Measurements from ENCODE around the gene LIPC. TPM values are rescaled to one million over a fixed set of nuclear protein-coding genes. Genes with fewer than 3 reads are reported as not detected.

LIPC gene
- total RNA-seq, 1 donor from 2014 or later, result 0.62 TPM

DNA sequence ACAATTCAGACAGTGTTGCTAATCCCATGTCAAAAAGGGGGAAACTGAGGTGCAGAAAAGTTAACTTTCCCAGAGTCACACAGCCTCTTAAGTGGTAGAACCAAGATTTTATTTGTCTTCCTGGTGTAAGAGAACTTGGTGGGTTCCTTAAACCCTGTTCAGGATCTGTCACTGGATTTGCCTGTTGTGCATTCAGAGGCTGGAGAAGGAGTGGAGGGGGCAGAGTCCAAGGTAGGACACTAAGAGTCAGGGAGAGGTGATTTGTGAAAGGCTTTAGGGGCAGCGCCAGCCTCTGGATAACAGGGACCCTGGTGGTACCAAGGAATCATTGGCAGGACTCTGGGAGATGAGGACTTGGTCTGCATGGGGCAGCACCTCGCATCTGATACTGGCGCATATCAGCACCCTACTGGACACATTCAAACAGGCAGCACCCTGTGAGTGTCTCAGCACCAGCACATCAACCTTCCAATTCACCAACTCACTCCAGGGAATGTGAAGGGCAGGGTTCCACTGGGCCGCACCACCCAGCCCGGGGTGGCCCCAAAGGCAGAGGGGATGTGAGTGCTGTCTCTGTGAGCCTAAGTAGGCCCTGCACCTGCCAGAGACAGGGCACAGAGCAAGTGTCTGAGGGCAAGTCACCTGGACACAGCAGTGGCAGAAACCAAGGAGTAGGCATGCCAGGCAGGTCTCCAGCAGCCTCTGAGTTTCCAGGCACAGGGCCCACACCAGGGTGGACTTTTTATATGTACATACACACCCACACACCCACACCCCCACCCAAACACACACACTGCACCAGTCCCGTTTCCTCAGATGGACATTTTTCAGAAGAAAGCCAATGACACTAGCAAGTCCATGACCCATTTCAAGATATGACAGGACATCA, 71.6 kb downstream of the LIPC start:
- no peak for DNase-seq (ENCODE audit: low spot score)
- intact Hi-C loops (cut with DNase I), result no loop called here

- DNase-seq (ENCODE audit: low spot score), result no peak
- intact Hi-C loops (cut with DNase I), result no loop called here
These were observed 73.0 kb downstream of the LIPC start for GRCh38 chr15:58504674-58505234.

- DNase-seq (ENCODE audit: low spot score), result no peak
- intact Hi-C loops (cut with DNase I), result no loop called here
These were observed 73.8 kb downstream of the LIPC start for GRCh38 chr15:58505581-58505980.

DNA sequence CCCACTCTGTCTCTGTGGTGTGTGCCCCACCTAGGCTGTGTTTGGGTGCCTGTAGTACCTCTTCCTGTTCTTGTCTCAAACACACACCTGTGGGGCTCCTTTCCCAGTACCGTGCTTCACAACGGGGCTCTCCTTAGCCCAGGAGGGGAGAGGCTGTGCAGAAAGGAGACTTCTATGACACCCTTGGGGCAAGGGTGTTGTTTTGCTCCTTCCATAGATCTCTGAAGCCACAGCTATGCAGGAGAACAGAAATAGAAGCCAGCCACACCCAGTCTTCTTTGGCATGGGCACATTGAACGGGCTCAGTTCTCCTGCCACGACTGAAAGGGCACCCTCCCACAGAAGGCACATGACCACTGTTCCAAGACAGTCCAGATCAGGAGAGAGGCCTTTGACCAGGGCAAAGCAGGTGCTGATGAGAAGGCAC, 74.3 kb downstream of the LIPC start:
- no peak for DNase-seq (ENCODE audit: low spot score)
- intact Hi-C loops (cut with DNase I), result no loop called here

GRCh38 chr15:58506783-58507668, 75.2 kb downstream of the LIPC start:
- DNase-seq (ENCODE audit: low spot score), result no peak
- intact Hi-C loops (cut with DNase I), result no loop called here

DNA sequence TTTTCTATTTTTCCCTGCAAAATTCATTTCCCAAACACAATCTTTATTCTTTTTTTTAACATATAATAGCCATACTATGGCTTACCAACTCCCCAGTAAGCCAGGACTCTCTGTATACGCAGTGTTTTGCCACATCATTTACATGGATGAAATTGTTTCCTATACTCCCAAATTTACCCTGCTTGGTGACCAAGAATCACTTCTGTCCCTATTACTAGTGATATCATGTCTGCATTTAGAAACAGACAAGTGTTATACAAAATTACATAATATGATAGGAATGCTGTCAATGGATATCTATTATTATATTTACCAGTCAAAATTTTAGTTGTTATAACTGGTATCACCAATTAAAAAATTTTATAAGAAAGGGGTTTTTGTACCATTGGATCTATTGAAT, 77.8 kb downstream of the LIPC start:
- intact Hi-C loops (cut with DNase I), result no loop called here
- no peak for DNase-seq (ENCODE audit: low spot score)

- intact Hi-C loops (cut with DNase I), result no loop called here
- DNase-seq (ENCODE audit: low spot score), result no peak
These were observed 79.2 kb downstream of the LIPC start for GRCh38 chr15:58510715-58511598.

GRCh38 chr15:58511599-58511987, 79.8 kb downstream of the LIPC start:
- intact Hi-C loops (cut with DNase I), result no loop called here

GRCh38 chr15:58512522-58512921, 80.7 kb downstream of the LIPC start:
- intact Hi-C loops (cut with DNase I), result no loop called here
- no peak for DNase-seq (ENCODE audit: low spot score)

More at GRCh38 chr15:58511599-58511987, 79.8 kb downstream of the LIPC start:
- DNase-seq (ENCODE audit: low spot score), result no peak

- intact Hi-C loops (cut with DNase I), result no loop called here
- DNase-seq (ENCODE audit: low spot score), result no peak
These were observed 81.2 kb downstream of the LIPC start for GRCh38 chr15:58513008-58513407.

DNA sequence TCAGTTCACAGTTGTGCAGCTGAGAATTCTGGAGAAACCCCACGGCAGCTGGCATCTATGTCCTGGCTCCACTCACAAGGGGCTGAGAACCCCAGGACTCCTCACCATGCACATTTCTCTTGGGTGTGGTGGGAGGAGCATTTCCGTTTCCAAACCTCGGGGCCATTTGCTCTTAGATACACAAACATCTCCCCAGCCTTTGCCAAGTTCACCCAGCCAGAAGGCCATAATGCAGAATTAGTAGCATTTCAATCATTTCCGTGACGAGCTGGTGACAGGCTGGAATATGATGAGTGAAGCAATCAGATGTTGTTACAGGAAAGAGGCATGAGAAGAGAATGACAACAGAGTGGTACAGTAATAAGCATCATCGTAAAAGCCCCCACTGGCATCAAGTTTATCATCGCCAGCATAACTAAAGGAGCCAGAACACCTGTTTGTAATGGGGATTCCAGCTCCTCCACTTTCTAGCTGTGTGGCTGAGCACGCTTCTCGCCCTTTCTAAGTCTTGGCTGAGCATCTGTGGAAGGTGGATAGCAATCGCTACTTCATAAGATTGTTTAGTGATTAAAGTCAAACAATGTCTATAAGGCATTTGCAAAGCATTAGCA, 82.0 kb downstream of the LIPC start:
- intact Hi-C loops (cut with DNase I), result no loop called here
- no peak for DNase-seq (ENCODE audit: low spot score)

DNA sequence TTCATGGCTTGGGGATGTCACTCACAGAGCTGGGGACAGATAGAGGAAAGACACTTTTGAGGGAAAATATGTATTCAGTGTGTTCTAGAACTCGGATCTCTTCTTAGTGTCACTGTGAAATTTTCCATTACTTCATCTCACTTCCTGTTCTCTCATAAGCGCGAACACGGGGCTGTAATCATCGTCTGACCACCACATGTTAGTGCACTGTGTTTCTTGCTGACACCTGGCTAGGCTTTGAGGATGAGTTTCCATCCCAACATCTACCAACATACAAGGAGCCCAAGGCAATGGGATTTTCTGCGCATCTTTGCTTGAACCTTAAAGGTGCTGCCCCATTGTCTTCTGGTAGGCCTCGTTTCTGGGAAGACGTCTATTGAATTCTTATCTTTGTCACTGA, 84.0 kb downstream of the LIPC start:
- intact Hi-C loops (cut with DNase I), result no loop called here
- no peak for DNase-seq (ENCODE audit: low spot score)

- intact Hi-C loops (cut with DNase I), result no loop called here
These were observed 85.5 kb downstream of the LIPC start for GRCh38 chr15:58517252-58517681.

DNA sequence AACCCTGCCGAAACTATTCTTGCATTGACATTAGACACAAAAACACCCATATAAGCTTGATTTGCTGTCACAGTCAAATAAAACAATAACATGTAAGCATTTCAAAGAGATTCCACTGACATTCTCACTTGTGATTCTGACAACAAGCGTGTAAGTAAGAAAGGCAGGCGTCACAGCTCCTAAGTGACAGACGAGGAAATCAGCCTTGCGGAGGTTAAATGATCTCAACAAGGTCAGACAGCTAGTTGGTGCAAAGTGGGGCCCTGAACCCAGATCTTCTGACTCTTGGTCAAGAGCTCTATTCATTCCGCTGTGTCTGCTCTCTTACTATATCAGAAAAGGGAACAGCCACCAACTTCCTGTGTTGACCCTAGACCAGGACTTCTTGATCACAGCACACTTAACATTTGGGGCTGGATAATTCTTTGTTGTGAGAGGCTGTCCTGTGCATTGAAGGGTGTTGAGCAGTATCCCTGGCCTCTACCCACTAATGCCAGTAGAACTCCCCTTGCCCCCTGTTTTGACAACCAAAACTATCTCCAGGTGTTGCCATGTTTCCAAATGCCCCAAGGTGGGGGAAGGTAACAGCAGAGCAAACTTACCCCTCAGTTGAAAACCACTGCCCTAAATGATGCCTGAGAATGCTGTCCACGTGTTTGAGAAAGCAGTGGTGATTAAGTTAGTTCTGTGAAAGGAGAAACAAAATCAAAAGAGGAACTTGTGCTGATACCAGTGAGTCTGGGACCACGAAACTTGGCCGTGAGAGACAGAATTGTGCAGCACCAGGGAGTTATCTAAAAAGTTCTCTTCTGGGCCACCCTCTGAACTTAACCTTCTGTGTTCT, 86.1 kb downstream of the LIPC start:
- intact Hi-C loops (cut with DNase I), result no loop called here
- DNase-seq (ENCODE audit: low spot score), result peak; percentile 41

More at GRCh38 chr15:58517252-58517681, 85.5 kb downstream of the LIPC start:
- peak; percentile 43 for DNase-seq (ENCODE audit: low spot score)

- intact Hi-C loops (cut with DNase I), result no loop called here
- peak; percentile 33 for DNase-seq (ENCODE audit: low spot score)
These were observed 86.8 kb downstream of the LIPC start for GRCh38 chr15:58518626-58519025.

- DNase-seq (ENCODE audit: low spot score), result no peak
- intact Hi-C loops (cut with DNase I), result no loop called here
These were observed 87.7 kb downstream of the LIPC start for GRCh38 chr15:58519516-58519915.

DNA sequence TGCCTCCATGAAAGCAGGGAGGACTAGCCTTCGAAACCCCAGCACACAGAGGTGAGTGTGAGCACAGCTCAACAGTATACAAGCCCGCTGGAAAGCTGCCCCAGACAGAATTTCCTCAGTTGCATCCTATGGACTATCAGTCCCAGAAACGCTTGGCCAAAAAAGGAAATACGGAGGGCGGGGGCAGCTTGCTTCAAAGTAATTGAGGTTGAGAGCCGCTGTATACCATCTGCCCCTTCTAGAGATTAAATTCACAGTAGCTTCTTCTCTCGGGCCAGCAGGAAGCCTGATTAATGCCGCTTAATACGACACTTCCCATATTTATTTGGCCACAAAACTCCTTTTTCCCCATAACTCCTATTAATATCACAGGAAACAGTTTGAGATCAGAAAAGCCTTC, 88.7 kb downstream of the LIPC start:
- peak; percentile 69 for DNase-seq (ENCODE audit: low spot score)
- intact Hi-C loops (cut with DNase I), result loop anchor here (5.0 to 10.0 kb wide), 2 partner anchors 188 to 224 kb away; partner anchors contain the start of gene ADAM10

GRCh38 chr15:58520936-58521292, 89.1 kb downstream of the LIPC start:
- peak; percentile 54 for DNase-seq (ENCODE audit: low spot score)
- intact Hi-C loops (cut with DNase I), result loop anchor here (5.0 to 10.0 kb wide), 2 partner anchors 189 to 224 kb away; partner anchors contain the start of gene ADAM10
